Measurements from ENCODE around the gene PTAFR. TPM values are rescaled to one million over a fixed set of nuclear protein-coding genes. Genes with fewer than 3 reads are reported as not detected.

Gene PTAFR
- total RNA-seq, 4 donors from 2014 or later = 2.0 to 51.7 (median 4.2) TPM

DNA sequence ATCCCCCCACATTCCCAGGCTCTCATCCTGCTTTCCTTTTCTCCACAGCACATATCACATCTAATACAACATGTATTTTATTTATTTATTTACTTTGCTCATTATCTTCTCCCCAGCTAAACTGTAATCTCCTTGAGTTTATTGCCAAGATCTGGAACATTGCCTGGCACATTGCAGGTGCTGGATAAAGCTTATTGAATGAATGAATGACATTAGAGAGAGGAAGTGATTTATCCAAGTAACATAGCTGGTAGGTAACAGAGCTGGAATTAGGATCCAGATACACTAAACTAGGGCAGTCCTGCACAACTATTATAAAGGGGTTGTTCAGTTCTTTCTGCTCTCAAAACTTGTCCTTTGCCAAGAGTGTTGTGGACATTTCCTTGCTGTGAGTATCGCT, 8.6 kb upstream of the PTAFR start:
- TF ChIP-seq EP300 (IDR thresholded peaks at IDR 0.05; ENCODE audit: low read depth) = no peak
- TF ChIP-seq, protein P1, sequence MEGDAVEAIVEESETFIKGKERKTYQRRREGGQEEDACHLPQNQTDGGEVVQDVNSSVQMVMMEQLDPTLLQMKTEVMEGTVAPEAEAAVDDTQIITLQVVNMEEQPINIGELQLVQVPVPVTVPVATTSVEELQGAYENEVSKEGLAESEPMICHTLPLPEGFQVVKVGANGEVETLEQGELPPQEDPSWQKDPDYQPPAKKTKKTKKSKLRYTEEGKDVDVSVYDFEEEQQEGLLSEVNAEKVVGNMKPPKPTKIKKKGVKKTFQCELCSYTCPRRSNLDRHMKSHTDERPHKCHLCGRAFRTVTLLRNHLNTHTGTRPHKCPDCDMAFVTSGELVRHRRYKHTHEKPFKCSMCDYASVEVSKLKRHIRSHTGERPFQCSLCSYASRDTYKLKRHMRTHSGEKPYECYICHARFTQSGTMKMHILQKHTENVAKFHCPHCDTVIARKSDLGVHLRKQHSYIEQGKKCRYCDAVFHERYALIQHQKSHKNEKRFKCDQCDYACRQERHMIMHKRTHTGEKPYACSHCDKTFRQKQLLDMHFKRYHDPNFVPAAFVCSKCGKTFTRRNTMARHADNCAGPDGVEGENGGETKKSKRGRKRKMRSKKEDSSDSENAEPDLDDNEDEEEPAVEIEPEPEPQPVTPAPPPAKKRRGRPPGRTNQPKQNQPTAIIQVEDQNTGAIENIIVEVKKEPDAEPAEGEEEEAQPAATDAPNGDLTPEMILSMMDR (IDR thresholded peaks at IDR 0.05) = no peak
- TF ChIP-seq POLR2AphosphoS5 (IDR thresholded peaks at IDR 0.05) = no peak
- TF ChIP-seq POLR2A (IDR thresholded peaks at IDR 0.05) = no peak
- DNase-seq = no peak
- no peak overlapping the region for H3K4me3 ChIP-seq

DNA sequence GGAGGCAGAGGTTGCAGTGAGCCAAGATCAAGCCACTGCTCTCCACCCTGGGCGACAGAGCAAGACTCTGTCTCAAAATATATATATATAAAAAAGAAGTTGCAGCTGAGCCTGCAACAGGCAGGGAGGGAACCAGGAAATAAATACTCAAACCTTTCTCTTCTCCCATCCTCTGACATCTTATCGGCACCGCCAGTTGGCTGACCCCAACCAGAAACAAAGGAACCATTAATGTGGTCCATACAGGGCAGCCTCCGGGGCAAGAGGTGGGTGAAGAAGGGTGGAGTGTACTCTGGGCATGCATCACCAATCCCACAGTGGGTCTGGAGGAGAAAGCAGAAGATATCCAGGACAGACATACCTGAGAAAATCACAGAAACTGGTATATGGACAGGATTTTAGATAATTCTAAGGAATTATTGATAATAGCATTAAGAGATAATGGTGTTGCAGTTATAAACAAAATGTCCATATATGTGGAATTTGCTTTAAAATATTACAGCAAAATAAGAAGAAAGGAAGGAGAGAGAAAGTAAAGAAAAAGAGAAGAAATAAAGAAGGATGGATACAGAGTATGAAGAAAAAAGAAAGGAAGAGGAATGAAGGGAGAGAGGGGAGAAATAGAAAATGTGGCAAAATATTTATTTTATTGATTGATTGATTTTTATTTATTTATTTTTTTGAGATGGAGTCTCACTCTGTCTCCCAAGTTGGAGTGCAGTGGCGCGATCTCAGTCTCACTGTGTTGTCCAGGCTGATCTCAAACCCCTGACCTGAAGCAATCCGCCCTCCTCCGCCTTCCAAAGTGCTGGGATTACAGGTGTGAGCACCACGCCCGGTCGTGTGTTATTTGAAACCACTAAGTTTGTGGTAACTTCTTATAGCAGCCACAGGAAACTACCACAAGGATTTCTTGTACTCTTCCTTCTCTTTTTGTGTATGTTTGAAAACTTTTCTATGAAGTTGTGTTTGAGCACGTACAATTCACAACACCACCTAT, 4.1 kb upstream of the PTAFR start:
- no peaks in the 10 kb centered on the region for H3K27me3 ChIP-seq
- intact Hi-C loops (cut with DNase I; ENCODE audit: low total_unique reads) (no loop called here), in situ Hi-C loops (cut with MboI; ENCODE audit: low pct_ligation_motif_present in 1 of 4, low pct_unique_long_range_greater_than_20kb in 1 of 4, low sequenced_read_pairs in 3 of 4) (no loop called here)
- peaks cover 0 to 7% (median 0%) of the 10 kb centered on the region in 4 donors for H3K4me1 ChIP-seq
- H3K27ac ChIP-seq = no peak overlapping the region
- no peak for DNase-seq
- H3K36me3 ChIP-seq = no peaks in the 10 kb centered on the region
- no peak overlapping the region for H3K4me3 ChIP-seq
- WGBS, 2 donors (ENCODE audit: low coverage in 1 of 2) = 47 to 55% methylated on average over 9 to 12 of the region's 12 CpGs
- H3K9me3 ChIP-seq = no peaks in the 10 kb centered on the region
- TF ChIP-seq EP300 (IDR thresholded peaks at IDR 0.05; ENCODE audit: low read depth) (no peak), POLR2A (IDR thresholded peaks at IDR 0.05) (no peak), POLR2AphosphoS5 (IDR thresholded peaks at IDR 0.05) (no peak)
- TF ChIP-seq, protein P1 (IDR thresholded peaks at IDR 0.05) = no peak

More for the DNA sequence above, 8.6 kb upstream of the PTAFR start:
- H3K4me1 ChIP-seq = peaks cover 0 to 7% (median 0%) of the 10 kb centered on the region in 4 donors
- H3K27ac ChIP-seq = no peak overlapping the region
- in situ Hi-C loops (cut with MboI; ENCODE audit: low pct_ligation_motif_present in 1 of 4, low pct_unique_long_range_greater_than_20kb in 1 of 4, low sequenced_read_pairs in 3 of 4) (no loop called here), intact Hi-C loops (cut with DNase I; ENCODE audit: low total_unique reads) (no loop called here)
- no peaks in the 10 kb centered on the region for H3K9me3 ChIP-seq
- no peaks in the 10 kb centered on the region for H3K36me3 ChIP-seq
- no peaks in the 10 kb centered on the region for H3K27me3 ChIP-seq
- WGBS, 2 donors (ENCODE audit: low coverage in 1 of 2) = 70 to 75% methylated on average over 1 of the region's 1 CpG

DNA sequence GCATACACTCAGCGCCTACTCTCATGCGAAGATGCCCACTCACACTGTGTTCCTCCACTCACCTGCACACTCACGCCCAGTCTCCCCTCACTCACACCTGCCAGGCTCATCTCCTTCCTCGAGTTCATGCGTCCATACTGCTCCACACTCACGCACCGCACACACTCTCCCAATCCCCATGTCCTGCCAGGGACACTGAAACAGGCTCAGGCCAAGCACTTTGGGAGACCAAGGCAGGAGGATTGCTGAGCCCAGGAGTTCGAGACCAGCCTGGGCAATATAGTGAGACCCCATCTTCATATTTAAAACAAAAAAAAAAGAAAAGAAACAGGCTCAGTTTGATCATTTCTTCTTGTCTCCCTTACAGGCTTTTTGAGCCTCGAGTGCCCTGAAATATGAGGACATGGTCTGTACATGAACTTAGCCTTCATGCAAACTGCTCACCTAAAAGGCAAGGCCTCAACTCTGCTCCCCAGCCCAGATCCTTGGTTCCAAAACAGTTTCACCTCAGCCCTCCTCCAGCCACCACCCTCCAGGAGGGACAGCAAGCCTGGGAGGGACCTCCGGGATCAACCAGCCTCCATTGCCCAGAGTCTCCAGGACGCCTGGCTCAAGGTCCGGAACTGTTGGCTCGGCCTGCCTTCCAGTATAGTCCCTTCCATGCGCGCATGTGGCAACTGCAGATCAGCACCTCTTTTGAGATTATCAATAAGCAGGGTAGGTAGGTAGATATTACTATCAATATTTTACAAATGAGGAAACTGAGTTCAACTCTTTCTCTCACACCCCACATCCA, 2.4 kb upstream of the PTAFR start:
- TF ChIP-seq, protein P1 (IDR thresholded peaks at IDR 0.05) = no peak
- no peak for TF ChIP-seq POLR2A (IDR thresholded peaks at IDR 0.05)
- TF ChIP-seq POLR2AphosphoS5 (IDR thresholded peaks at IDR 0.05) = no peak
- TF ChIP-seq EP300 (IDR thresholded peaks at IDR 0.05; ENCODE audit: low read depth) = no peak
- no peaks in the 10 kb centered on the region for H3K27me3 ChIP-seq
- H3K4me3 ChIP-seq = no peak overlapping the region
- 88 to 90% methylated on average over 7 to 15 of the region's 15 CpGs for WGBS, 2 donors (ENCODE audit: low coverage in 1 of 2)
- no peak overlapping the region for H3K27ac ChIP-seq
- intact Hi-C loops (cut with DNase I; ENCODE audit: low total_unique reads) (no loop called here), in situ Hi-C loops (cut with MboI; ENCODE audit: low pct_ligation_motif_present in 1 of 4, low pct_unique_long_range_greater_than_20kb in 1 of 4, low sequenced_read_pairs in 3 of 4) (no loop called here)
- DNase-seq = no peak
- H3K4me1 ChIP-seq = peaks cover 0 to 11% (median 2%) of the 10 kb centered on the region in 4 donors
- no peaks in the 10 kb centered on the region for H3K9me3 ChIP-seq
- no peaks in the 10 kb centered on the region for H3K36me3 ChIP-seq

DNA sequence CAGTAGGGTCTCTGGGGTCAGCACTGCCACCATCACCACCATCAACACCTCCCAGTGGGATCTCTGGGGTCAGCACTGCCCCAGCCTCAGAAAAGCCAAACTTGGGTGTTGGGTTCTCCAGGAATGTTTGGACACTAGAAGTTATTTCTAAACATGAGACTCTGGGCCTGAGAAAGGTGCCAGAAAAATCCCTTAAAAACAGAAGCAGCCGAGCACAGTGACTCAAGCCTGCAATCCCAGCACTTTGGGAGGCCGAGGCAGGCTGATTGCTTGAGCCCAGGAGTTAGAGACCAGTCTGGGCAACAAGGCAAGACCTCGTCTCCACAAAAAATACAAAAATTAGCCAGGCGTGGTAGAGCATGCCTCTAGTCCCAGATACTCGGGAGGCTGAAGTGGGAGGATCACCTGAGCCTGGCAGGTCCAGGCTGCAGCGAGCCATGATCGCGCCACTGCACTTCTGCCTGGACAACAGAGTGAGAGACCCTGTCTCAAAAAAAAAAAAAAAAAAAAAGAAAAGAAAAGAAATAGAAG, 470 bp downstream of the PTAFR start:
- in situ Hi-C loops (cut with MboI; ENCODE audit: low pct_ligation_motif_present in 1 of 4, low pct_unique_long_range_greater_than_20kb in 1 of 4, low sequenced_read_pairs in 3 of 4) (no loop called here), intact Hi-C loops (cut with DNase I; ENCODE audit: low total_unique reads) (no loop called here)
- no peak for TF ChIP-seq POLR2AphosphoS5 (IDR thresholded peaks at IDR 0.05)
- TF ChIP-seq POLR2A (IDR thresholded peaks at IDR 0.05) = no peak
- TF ChIP-seq, protein P1 (IDR thresholded peaks at IDR 0.05) = no peak
- TF ChIP-seq EP300 (IDR thresholded peaks at IDR 0.05; ENCODE audit: low read depth) = no peak
- Histone ChIP-seq H3K4me1 (peaks cover 0 to 35% (median 22%) of the 10 kb centered on the region in 4 donors), H3K27me3 (no peaks in the 10 kb centered on the region), H3K9me3 (no peaks in the 10 kb centered on the region), H3K36me3 (no peaks in the 10 kb centered on the region), H3K4me3 (peak overlapping the region in 1 of 4 donors; percentile 31), H3K27ac (peak overlapping the region; percentile 55 to 74 (median 68))
- WGBS, 2 donors (ENCODE audit: low coverage in 1 of 2) = 83% methylated on average over 8 of the region's 8 CpGs; no CpG with 5 or more reads in 1 of the 2 donors
- DNase-seq = no peak
